HG02571 (cell line): ENCODE data around the gene CGNL1.

ENCODE experiments used
- ATAC-seq: cut with Tn5 transposase; IDR thresholded peaks from one replicate; pipeline ENCODE4 v1.9.1; 2021; ENCODE audit warnings: mild to moderate bottlenecking, moderate library complexity; ENCODE audit not compliant: unreplicated experiment

Gene CGNL1

GRCh38 chr15:57495041-57495440 is 118.7 kb downstream of the CGNL1 start:
- no peak for ATAC-seq

- no peak for ATAC-seq
Observed at GRCh38 chr15:57495554-57496165, 119.4 kb downstream of the CGNL1 start.

GRCh38 chr15:57496594-57496945 is 120.3 kb downstream of the CGNL1 start:
- no peak for ATAC-seq

DNA sequence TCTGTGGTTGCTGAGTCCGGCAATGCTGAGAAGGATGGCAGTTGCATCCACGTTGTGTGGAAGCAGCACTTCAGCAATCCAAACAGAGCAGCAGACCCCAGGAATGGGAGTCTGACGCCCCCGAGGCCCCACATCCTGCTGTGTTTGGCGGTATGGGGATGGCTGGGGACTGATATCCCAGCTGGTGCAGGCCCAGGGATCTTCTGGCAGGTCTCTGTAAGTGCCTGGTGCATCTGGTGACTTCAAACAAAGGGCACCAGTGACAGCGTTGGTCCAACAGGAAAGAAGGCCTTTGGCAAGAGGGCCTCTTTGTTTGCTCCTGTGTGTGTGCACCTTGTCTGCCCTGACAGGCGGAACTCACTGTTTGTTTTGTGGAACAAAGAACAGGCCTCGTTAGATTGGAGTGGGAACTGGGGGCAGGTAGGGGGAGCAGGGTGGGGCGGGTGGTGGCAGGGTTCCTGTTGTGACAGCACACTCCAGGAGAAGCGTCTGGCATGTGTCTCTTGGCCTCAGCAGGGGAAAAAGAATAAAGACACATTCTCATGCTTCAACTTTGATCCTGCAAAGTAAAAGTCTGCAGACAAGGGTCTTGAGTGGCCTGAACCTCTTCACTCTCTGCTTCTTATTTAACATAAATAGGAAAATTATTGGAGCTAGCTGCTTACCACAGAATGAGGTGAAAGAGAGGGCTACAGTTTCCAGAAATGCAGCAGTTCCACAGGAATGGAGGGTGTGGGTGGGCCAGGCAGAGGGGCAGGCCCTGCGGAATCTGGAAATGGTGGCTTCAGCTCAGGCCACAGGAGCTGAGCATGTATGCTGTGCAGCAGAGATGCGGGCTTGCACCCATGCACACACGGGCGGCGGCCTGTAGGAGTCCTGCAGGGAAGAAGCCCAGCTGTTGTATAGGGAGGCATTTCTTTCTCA is 120.9 kb downstream of the CGNL1 start:
- ATAC-seq: no peak

DNA sequence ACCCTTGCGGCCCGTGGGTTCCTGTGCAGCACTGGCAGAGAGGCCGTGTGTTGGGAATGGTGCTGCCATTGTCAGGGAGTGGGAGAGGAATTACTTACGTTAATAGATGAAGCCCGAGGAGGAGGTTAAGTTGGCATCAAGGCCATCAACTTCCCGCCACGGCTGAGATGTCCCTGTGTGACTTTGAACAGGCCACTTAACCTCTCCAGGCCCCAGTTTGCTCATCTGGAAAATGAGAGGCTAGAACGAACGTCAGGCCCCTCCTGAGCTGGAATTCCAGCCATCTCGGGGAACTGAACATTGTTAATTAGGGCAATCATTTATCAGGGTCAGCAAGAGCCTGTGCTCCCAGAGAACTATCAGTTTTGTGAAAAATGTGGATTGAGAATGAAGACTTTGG is 124.0 kb downstream of the CGNL1 start:
- no peak for ATAC-seq

DNA sequence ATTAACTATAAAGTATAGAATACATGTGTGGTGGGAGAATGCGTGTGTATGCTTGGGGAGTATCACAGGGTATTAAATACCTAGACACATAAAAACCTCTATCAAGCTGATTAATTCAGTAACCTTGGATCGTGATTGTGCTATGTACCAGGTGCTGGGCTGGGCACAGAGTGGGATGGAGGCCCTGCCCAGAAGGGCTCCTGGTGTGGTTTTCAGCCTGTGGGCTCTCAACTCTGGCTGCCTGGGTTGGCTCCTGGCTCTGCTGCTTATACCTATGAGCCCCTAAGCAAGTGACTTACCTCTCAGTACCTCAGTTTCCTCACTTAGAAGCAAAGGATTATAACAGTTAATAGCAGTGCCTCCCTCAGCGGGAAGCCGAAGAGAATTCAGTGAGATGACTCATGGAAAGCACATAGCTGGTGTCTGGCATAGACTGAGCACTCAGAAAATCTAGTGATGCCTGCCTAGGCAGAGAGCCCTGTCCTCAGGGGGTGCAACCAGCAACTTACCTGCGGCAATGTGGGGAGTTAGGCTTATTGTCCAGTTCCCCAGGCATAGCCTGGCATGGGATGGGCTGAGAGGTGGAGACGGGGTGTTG is 124.8 kb downstream of the CGNL1 start:
- no peak for ATAC-seq

DNA sequence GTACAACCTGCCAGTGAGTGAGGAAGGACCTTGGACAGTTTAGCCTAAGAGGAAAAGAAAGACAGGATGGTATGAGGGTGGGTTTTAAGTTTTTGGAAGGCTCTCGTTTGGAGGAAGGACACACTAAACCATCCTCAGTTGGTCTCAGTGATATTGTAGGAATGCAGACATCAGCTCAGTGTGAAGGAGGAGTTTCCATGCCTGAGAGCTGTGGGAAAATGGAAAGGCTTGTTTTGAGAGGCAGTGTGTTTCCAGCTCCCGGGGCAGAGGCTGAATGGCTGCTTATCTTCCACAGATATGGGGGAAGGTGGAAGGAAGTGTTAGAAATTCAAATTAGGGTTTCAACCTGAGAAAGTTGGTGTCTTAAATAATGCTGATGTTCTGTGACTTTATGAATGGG is 125.8 kb downstream of the CGNL1 start:
- no peak for ATAC-seq

- ATAC-seq: no peak
Observed at GRCh38 chr15:57503051-57503702, 126.9 kb downstream of the CGNL1 start.

DNA sequence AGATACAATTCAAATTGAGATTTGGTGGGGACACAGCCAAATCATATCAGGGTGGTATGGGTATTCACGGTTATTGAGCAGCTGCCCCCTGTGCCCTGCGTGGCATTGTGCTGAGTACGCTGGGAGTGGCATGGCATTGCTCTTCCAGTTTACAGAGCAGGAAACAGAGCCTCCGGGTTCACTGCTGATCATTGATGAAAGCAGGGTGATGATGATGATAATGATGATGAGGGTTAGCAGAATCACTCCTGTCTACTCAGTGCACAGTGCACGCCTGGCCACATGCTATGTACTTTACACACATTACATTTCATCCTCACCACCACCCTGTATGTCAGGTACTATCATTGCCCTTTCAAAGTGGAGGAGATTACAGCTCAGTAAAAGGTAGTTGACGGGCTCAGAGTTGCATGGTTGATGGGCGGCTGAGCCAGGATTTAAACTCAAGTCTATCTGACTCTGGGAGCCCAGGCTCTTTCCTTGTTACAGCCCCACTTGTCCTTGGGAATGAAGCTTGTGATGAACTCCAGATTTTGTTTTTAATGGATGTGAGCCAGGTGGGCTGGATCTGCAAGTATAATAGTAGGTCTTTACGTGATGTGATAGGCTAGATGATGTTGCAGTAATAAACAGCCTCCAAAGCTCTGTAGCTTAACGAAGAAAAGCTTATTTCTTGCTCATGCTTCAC is 127.8 kb downstream of the CGNL1 start:
- no peak for ATAC-seq

- no peak for ATAC-seq
Observed at GRCh38 chr15:57504599-57504940, 128.3 kb downstream of the CGNL1 start.

DNA sequence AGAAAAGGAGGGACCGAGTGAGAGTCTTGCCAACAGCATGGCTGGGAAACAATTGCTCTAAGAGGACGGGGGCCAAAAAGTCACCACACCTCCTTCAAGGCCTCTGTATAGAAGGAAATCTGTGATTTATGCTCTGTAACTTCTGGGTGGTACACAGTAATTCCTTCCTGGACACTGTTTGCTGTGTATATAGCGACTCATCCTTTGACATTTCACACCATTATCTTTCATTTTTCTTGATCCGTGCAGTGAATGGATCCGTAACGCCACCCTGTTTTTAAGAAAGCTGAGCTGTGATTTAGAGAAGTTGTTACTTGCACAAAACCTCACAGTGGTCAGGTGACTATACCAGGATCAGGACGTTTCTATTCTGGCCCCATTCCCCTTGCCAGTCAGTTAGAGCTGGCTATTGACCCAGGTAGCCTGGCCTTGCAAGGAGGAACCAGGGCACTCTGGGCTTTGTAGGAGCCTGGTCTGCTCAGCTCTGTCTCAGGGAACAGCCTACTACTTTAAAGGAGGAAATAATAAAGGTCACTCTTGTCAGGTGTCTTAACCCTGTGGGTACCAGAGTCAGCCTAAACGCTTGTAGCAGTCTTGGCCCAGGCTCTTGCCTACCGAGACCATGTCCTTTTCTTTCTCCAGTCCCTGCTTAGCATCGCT is 128.9 kb downstream of the CGNL1 start:
- no peak for ATAC-seq

- no peak for ATAC-seq
Observed at GRCh38 chr15:57505949-57506391, 129.7 kb downstream of the CGNL1 start.

- no peak for ATAC-seq
Observed at GRCh38 chr15:57506422-57506821, 130.1 kb downstream of the CGNL1 start.

GRCh38 chr15:57507111-57507510 is 130.8 kb downstream of the CGNL1 start:
- no peak for ATAC-seq

- no peak for ATAC-seq
Observed at GRCh38 chr15:57509126-57509525, 132.8 kb downstream of the CGNL1 start.

DNA sequence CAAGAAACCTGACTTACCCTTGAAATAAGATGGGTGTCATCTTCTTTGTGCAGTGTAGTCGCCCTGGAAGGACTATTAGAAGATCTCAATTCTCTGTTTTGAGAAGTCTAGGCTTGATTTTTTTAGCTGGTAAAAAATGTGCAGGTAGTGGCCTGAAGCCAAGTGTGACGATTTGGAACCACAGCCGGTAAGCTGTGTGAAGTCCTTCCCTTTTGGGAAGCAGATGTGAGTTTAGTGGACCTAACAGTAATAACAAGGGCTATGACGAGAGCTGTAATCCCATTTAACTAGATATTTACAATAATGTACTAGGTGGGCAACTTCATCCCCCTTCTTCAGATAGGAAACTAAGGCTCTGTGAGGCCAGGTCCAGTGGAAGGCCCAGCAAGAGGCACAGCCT is 133.7 kb downstream of the CGNL1 start:
- ATAC-seq: no peak

DNA sequence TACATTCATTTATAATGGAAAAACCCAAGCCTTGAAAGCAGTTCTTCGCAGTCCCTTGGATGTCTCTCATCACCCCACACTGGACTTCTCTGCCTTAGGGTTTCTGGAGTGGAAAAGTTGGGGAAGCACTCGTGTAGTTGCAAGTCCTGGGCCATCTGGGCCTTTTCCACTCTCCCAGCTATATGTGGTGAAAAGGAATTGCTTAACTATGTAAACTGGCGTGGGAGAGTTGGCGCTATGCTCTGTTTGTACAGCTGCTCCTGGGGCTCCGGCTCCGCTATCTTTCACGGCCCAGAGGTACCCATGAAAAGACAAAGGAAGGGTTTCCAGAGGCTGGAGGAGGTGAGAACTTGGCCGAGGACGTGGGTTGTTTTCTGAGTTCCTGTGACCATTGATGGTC is 134.3 kb downstream of the CGNL1 start:
- ATAC-seq: no peak

- no peak for ATAC-seq
Observed at GRCh38 chr15:57516327-57517029, 140.2 kb downstream of the CGNL1 start.

DNA sequence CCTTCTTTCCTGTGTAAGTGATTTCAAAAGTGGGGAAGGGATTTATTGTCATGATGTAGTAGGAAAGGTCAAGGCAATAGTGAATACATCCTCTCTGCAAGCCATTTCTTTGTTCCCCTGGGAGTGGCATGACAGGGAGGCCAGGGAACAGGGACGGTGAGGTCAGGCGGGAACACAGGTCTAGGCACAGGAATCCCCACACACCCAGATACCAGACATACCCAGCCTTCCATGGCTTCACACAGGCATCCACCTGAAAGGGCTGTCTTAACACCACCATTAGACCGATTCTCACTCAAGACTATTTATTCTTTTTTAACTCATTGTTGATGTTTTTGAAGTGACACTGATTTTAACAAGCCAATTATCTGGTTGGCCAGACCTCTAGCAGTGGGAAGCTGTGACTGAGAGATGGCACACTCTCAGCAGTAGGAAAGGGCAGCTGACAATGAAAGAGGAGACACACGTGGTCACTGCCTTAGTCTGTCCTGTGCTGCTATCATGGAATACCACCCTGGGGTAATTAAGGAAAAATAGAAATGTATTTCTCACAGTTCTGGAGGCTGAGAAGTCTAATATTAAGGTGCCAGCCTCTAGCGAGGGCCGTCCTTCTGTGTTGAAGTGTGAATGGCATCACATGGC is 140.8 kb downstream of the CGNL1 start:
- no peak for ATAC-seq
